H9 (cell line): ENCODE measurements around the gene SCN5A. TPM values are rescaled to one million over a fixed set of nuclear protein-coding genes. Genes with fewer than 3 reads are reported as not detected.
A peak's percentile ranks its signal among the peaks of the same experiment; 100 is the strongest.

Experiments used
- DNase-seq: peaks from one replicate; pipeline ENCODE4 v3.0.0-alpha.2; 2017
- H2AFZ ChIP-seq: one replicate; pipeline ENCODE4 v1.6.1; 2013; ENCODE audit warnings: mild to moderate bottlenecking, low read length, control low read depth, moderate library complexity
- H2AK5ac ChIP-seq: 2 replicates; pipeline ENCODE4 v1.6.1; 2013; ENCODE audit warnings: low read length, control low read depth, mixed read lengths; ENCODE audit not compliant: insufficient read length
- H2BK120ac ChIP-seq: one replicate; pipeline ENCODE4 v1.6.1; 2013; ENCODE audit warnings: low read depth, mild to moderate bottlenecking, low read length, control low read depth, inconsistent platforms; ENCODE audit not compliant: poor library complexity, severe bottlenecking
- H2BK12ac ChIP-seq: 2 replicates; pipeline ENCODE4 v1.6.1; 2013; ENCODE audit warnings: low read length, control low read depth, mixed read lengths, low read depth; ENCODE audit not compliant: insufficient read length
- H2BK15ac ChIP-seq: 2 replicates; pipeline ENCODE4 v1.6.1; 2013; ENCODE audit warnings: low read depth, low read length, control low read depth
- H2BK20ac ChIP-seq: one replicate; pipeline ENCODE4 v1.6.1; 2013; ENCODE audit warnings: low read depth, mild to moderate bottlenecking, low read length, control low read depth, inconsistent platforms; ENCODE audit not compliant: poor library complexity, severe bottlenecking
- H2BK5ac ChIP-seq: 2 replicates; pipeline ENCODE4 v1.6.1; 2013; ENCODE audit warnings: low read length, control low read depth, mixed read lengths; ENCODE audit not compliant: insufficient read length
- H3K14ac ChIP-seq: 2 replicates; pipeline ENCODE4 v1.6.1; 2013; ENCODE audit warnings: low read length, control low read depth; ENCODE audit not compliant: insufficient read depth
- H3K18ac ChIP-seq: 2 replicates; pipeline ENCODE4 v1.6.1; 2013; ENCODE audit warnings: low read depth, mild to moderate bottlenecking, mixed read lengths, low read length, control low read depth; ENCODE audit not compliant: insufficient read length
- H3K23ac ChIP-seq: 2 replicates; pipeline ENCODE4 v1.6.1; 2013; ENCODE audit warnings: low read length, control low read depth, mixed read lengths, low read depth; ENCODE audit not compliant: insufficient read length
- H3K23me2 ChIP-seq: 2 replicates; pipeline ENCODE4 v1.6.1; 2013; ENCODE audit warnings: low read depth, mild to moderate bottlenecking, mixed read lengths, low read length, control low read depth; ENCODE audit not compliant: insufficient read length, poor library complexity, severe bottlenecking
- H3K27ac ChIP-seq: 2 replicates; pipeline ENCODE4 v1.5.1; 2013; ENCODE audit warnings: low read length, control low read depth, mixed read lengths, low read depth; ENCODE audit not compliant: insufficient read length
- H3K27me3 ChIP-seq: 2 replicates; pipeline ENCODE4 v1.6.1; 2013; ENCODE audit warnings: low read length, control low read depth, inconsistent platforms; ENCODE audit not compliant: insufficient read depth
- H3K4ac ChIP-seq: 2 replicates; pipeline ENCODE4 v1.6.1; 2013; ENCODE audit warnings: low read depth, mild to moderate bottlenecking, control low read depth, inconsistent platforms, low read length, moderate library complexity
- H3K4me1 ChIP-seq: 2 replicates; pipeline ENCODE4 v1.6.1; 2013; ENCODE audit warnings: low read length, control low read depth, inconsistent platforms; ENCODE audit not compliant: insufficient read depth
- H3K4me2 ChIP-seq: 2 replicates; pipeline ENCODE4 v1.6.1; 2013; ENCODE audit warnings: low read length, control low read depth, mixed read lengths; ENCODE audit not compliant: insufficient read length, insufficient read depth
- H3K56ac ChIP-seq: 2 replicates; pipeline ENCODE4 v1.6.1; 2013; ENCODE audit warnings: low read depth, mild to moderate bottlenecking, mixed read lengths, low read length, control low read depth; ENCODE audit not compliant: insufficient read length
- H3K79me1 ChIP-seq: 2 replicates; pipeline ENCODE4 v1.6.1; 2013; ENCODE audit warnings: low read depth, mild to moderate bottlenecking, moderate library complexity, low read length, control low read depth, inconsistent platforms; ENCODE audit not compliant: insufficient read depth, poor library complexity, severe bottlenecking
- H3K79me2 ChIP-seq: 2 replicates; pipeline ENCODE4 v1.6.1; 2013; ENCODE audit warnings: low read length, control low read depth, inconsistent platforms; ENCODE audit not compliant: insufficient read depth
- H3K9ac ChIP-seq: 2 replicates; pipeline ENCODE4 v1.6.1; 2013; ENCODE audit warnings: low read length, control low read depth, mixed read lengths; ENCODE audit not compliant: insufficient read length; ENCODE audit errors: extremely low read depth
- H3K9me3 ChIP-seq: one replicate; pipeline ENCODE4 v1.6.1; 2013; ENCODE audit warnings: low read depth, low read length, inconsistent platforms; ENCODE audit not compliant: control insufficient read depth
- H3T11ph ChIP-seq: one replicate; pipeline ENCODE4 v1.6.1; 2013; ENCODE audit warnings: mild to moderate bottlenecking, low read length, control low read depth, inconsistent platforms
- H4K20me1 ChIP-seq: one replicate; pipeline ENCODE4 v1.6.1; 2013; ENCODE audit not compliant: control insufficient read depth, insufficient read length, insufficient read depth
- H4K5ac ChIP-seq: 2 replicates; pipeline ENCODE4 v1.6.1; 2013; ENCODE audit warnings: low read depth, mild to moderate bottlenecking, mixed read lengths, low read length, control low read depth; ENCODE audit not compliant: insufficient read length
- H4K8ac ChIP-seq: replicated peaks from 2 replicates; pipeline ENCODE4 v1.6.1; 2013; ENCODE audit warnings: low read length, control low read depth, mixed read lengths, low read depth; ENCODE audit not compliant: insufficient read length
- H4K91ac ChIP-seq: 2 replicates; pipeline ENCODE4 v1.6.1; 2013; ENCODE audit warnings: low read depth, mild to moderate bottlenecking, moderate library complexity, mixed read lengths, low read length, control low read depth; ENCODE audit not compliant: insufficient read length
- H3K27ac Mint-ChIP-seq, 3 experiments: 2 replicates in 2 of 3; 3 replicates in 1 of 3; pipeline ENCODE4 v1.8.0; 2020 to 2021; ENCODE audit warnings: mixed read lengths in 3 of 3, mild to moderate bottlenecking in 1 of 3, moderate library complexity in 1 of 3
- H3K27me3 Mint-ChIP-seq: 2 replicates; pipeline ENCODE4 v1.8.0; 2021; ENCODE audit warnings: low read depth, mild to moderate bottlenecking, moderate library complexity, mixed read lengths
- H3K36me3 Mint-ChIP-seq, 3 experiments: 2 replicates in 2 of 3; 3 replicates in 1 of 3; pipeline ENCODE4 v1.8.0; 2020 to 2021; ENCODE audit warnings: low read depth in 3 of 3, mixed read lengths in 3 of 3; ENCODE audit not compliant: insufficient read depth in 1 of 3
- H3K4me1 Mint-ChIP-seq, 2 experiments: 2 replicates each; pipeline ENCODE4 v1.8.0; 2020; ENCODE audit warnings: mixed read lengths in 2 of 2
- H3K4me3 Mint-ChIP-seq, 2 experiments: 2 replicates in 1 of 2; 3 replicates in 1 of 2; pipeline ENCODE4 v1.8.0; 2020 to 2021; ENCODE audit warnings: mild to moderate bottlenecking in 2 of 2, mixed read lengths in 2 of 2, moderate library complexity in 1 of 2
- H3K9me3 Mint-ChIP-seq, 2 experiments: 2 replicates in 1 of 2; 3 replicates in 1 of 2; pipeline ENCODE4 v1.8.0; 2020; ENCODE audit warnings: mild to moderate bottlenecking in 2 of 2, mixed read lengths in 2 of 2, moderate library complexity in 1 of 2
- whole genome bisulfite sequencing: extraction: QIAGEN DNeasy Blood & Tissue Kit; methylation state at CpG from one replicate; pipeline ENCODE4 v1.1.7; 2013; ENCODE audit warnings: missing lambda C conversion rate, low lambda C conversion rate, mixed read lengths; ENCODE audit not compliant: insufficient read length; ENCODE audit errors: extremely low coverage; 5-methylcytosine and 5-hydroxymethylcytosine counted together
- total RNA-seq: library from RNA; stranded (reverse); gene quantifications from 2 replicates; pipeline ENCODE4 v1.2.1, GENCODE V29; 2021
- TF ChIP-seq, protein P1 (sequence below): fragments of 200-600 bp; sonication (generic); conservative IDR thresholded peaks from 3 replicates; pipeline ENCODE4 v1.8.0; 2021; ENCODE audit warnings: antibody characterized with exemption, mild to moderate bottlenecking

The SCN5A gene
- total RNA-seq, 1 experiment from 2014 or later: 6.5 TPM

DNA sequence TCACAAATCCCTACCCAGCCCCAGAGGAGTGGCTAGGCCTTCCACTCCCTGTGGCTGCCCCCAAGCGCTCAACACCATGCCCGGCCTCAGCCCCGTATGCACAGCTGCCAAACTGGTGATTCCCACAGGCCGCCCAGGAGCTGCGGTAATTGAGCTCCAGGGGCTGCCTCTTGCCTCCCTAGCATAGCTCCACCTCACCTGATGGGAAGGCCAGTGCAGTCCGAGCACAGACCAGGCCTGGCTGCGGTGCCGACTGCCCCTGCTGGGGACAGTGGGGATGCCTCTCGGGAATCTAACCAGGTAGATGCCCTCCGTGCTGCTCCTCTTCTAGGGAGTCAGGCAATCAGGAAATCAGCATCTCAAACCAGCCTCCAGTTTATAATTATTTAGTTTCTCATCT lies 25.9 kb downstream of the SCN5A start:
- H4K91ac ChIP-seq: no peak overlapping the region
- TF ChIP-seq, protein P1, sequence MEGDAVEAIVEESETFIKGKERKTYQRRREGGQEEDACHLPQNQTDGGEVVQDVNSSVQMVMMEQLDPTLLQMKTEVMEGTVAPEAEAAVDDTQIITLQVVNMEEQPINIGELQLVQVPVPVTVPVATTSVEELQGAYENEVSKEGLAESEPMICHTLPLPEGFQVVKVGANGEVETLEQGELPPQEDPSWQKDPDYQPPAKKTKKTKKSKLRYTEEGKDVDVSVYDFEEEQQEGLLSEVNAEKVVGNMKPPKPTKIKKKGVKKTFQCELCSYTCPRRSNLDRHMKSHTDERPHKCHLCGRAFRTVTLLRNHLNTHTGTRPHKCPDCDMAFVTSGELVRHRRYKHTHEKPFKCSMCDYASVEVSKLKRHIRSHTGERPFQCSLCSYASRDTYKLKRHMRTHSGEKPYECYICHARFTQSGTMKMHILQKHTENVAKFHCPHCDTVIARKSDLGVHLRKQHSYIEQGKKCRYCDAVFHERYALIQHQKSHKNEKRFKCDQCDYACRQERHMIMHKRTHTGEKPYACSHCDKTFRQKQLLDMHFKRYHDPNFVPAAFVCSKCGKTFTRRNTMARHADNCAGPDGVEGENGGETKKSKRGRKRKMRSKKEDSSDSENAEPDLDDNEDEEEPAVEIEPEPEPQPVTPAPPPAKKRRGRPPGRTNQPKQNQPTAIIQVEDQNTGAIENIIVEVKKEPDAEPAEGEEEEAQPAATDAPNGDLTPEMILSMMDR: peak; percentile 74
- no peak overlapping the region for H3K56ac ChIP-seq
- Mint-ChIP-seq H3K36me3 (peaks cover 0 to 6% (median 0%) of the 10 kb centered on the region in 3 experiments; a peak in 2 of 7 replicates), H3K27ac (no peak overlapping the region), H3K4me1 (peaks cover 4 to 14% of the 10 kb centered on the region in 2 experiments; a peak in 3 of 4 replicates), H3K4me3 (no peak overlapping the region), H3K27me3 (no peaks in the 10 kb centered on the region; the same call in 1 of the 2 replicates), H3K9me3 (no peaks in the 10 kb centered on the region)
- H3K9ac ChIP-seq: no peak overlapping the region
- no peak overlapping the region for H3K4me2 ChIP-seq
- no peak overlapping the region for H3K23ac ChIP-seq
- H2BK15ac ChIP-seq: no peak overlapping the region
- H3K14ac ChIP-seq: no peak overlapping the region; the same call in 1 of the 2 replicates
- no peak overlapping the region for H2BK20ac ChIP-seq
- H3K4me1 ChIP-seq: no peaks in the 10 kb centered on the region
- no peak overlapping the region for H2AK5ac ChIP-seq
- no peak overlapping the region for H4K5ac ChIP-seq
- no peak overlapping the region for H3T11ph ChIP-seq
- no peak overlapping the region for H2BK120ac ChIP-seq
- H2AFZ ChIP-seq: no peak overlapping the region
- H3K79me1 ChIP-seq: no peaks in the 10 kb centered on the region
- no peak overlapping the region for H3K27ac ChIP-seq
- H2BK12ac ChIP-seq: no peak overlapping the region
- H3K9me3 ChIP-seq: no peaks in the 10 kb centered on the region
- no peak overlapping the region for H2BK5ac ChIP-seq
- H3K79me2 ChIP-seq: no peaks in the 10 kb centered on the region
- H3K4ac ChIP-seq: no peak overlapping the region
- peak; percentile 88 for DNase-seq
- no peaks in the 10 kb centered on the region for H4K20me1 ChIP-seq
- H3K27me3 ChIP-seq: no peaks in the 10 kb centered on the region
- WGBS: no CpG with 5 or more reads among the region's 10 CpGs
- H3K18ac ChIP-seq: no peak overlapping the region
- no peaks in the 10 kb centered on the region for H3K23me2 ChIP-seq
- H4K8ac ChIP-seq: no peak overlapping the region
